K562 (cell line): ENCODE data around the gene CCDC60. TPM values are rescaled to one million over a fixed set of nuclear protein-coding genes. Genes with fewer than 3 reads are reported as not detected.

Experiments
- ATAC-seq: fragments of 200-7000 bp; cut with Tn5 transposase; 3 replicates; pipeline ENCODE4 v1.9.1; 2020; ENCODE audit warnings: moderate library complexity
- BruUV-seq: library from RNA; stranded (reverse); fragments of 400-500 nt; replicated peaks from 2 replicates; lab custom pipeline; 2021; lab: Mats Ljungman, UMichigan
- CTCF ChIA-PET: fragments of 300-600 bp; formaldehyde crosslinking; extraction: SDS; loops from one replicate; lab custom pipeline; 2021; ENCODE audit warnings: low intra/inter-chr PET ratio; lab: Yijun Ruan, JAX
- POLR2A ChIA-PET: fragments of 300-600, 350-650 bp; sonication (Branson Sonifier 250); formaldehyde crosslinking; extraction: SDS; loops from one replicate; lab custom pipeline; 2021; ENCODE audit warnings: antibody characterized with exemption, inconsistent platforms; lab: Yijun Ruan, JAX
- DNase-seq, 4 experiments: peaks; one replicate each; pipeline versions ENCODE4 v3.0.0 to v3.0.0-alpha.2; 2011 to 2018; ENCODE audit warnings: low spot score in 3 of 4, mixed read lengths in 3 of 4; ENCODE audit errors: extremely low read depth in 1 of 4
- FAIRE-seq: peaks from 2 replicates; lab custom pipeline; 2011; peaks lifted over from hg19 to GRCh38; lab: Jason Lieb, UNC
- H2AFZ ChIP-seq: 2 replicates; pipeline ENCODE4 v1.6.0; 2011; ENCODE audit warnings: low read depth, low read length, control low read depth, inconsistent platforms
- H3K27ac ChIP-seq: fragments of 200-600 bp; 3 replicates; pipeline ENCODE4 v1.8.0; 2011; ENCODE audit warnings: low read depth, mild to moderate bottlenecking, control low read depth, inconsistent platforms, low read length, moderate library complexity, mixed read lengths; ENCODE audit errors: extremely low read depth
- H3K27me3 ChIP-seq, 2 experiments: fragments of 300-600 bp in 1 of 2; 2 replicates in 1 of 2; 3 replicates in 1 of 2; pipeline versions ENCODE4 v1.6.0 to v1.8.0; 2011; ENCODE audit warnings: inconsistent platforms in 2 of 2, low read length in 2 of 2, mild to moderate bottlenecking in 1 of 2, mixed read lengths in 1 of 2, moderate library complexity in 1 of 2; ENCODE audit not compliant: control insufficient read depth in 2 of 2, insufficient read depth in 2 of 2
- H3K36me3 ChIP-seq: fragments of 300-600 bp; 3 replicates; pipeline ENCODE4 v1.8.0; 2011; ENCODE audit warnings: mild to moderate bottlenecking, low read length, inconsistent platforms; ENCODE audit not compliant: control insufficient read depth, insufficient read depth
- H3K4me1 ChIP-seq, 2 experiments: fragments of 200-600 bp in 1 of 2; replicated peaks in 1 of 2; 2 replicates in 1 of 2; 3 replicates in 1 of 2; pipeline versions ENCODE4 v1.5.1 to v1.8.0; 2011; ENCODE audit warnings: inconsistent platforms in 2 of 2, low read length in 2 of 2, mild to moderate bottlenecking in 1 of 2, mixed read lengths in 1 of 2, moderate library complexity in 1 of 2; ENCODE audit not compliant: control insufficient read depth in 2 of 2, insufficient read depth in 2 of 2
- H3K4me2 ChIP-seq: 2 replicates; pipeline ENCODE4 v1.6.1; 2011; ENCODE audit warnings: low read length, control low read depth, inconsistent platforms, mixed read lengths; ENCODE audit not compliant: insufficient read depth
- H3K4me3 ChIP-seq: fragments of 200-600 bp; sonication (generic), shearing (Covaris generic); 2 replicates; pipeline ENCODE4 v1.5.1; 2016; ENCODE audit warnings: control low read depth, inconsistent platforms
- H3K79me2 ChIP-seq: fragments of 200-600 bp; 3 replicates; pipeline ENCODE4 v1.8.0; 2011; ENCODE audit warnings: low read length, inconsistent platforms; ENCODE audit not compliant: control insufficient read depth, insufficient read depth
- H3K9ac ChIP-seq, 2 experiments: 2 replicates each; pipeline versions ENCODE4 v1.6.0 to v1.6.1; 2011; ENCODE audit warnings: low read depth in 2 of 2, low read length in 2 of 2, control low read depth in 1 of 2, inconsistent platforms in 1 of 2, mild to moderate bottlenecking in 1 of 2, mixed read lengths in 1 of 2; ENCODE audit not compliant: insufficient read depth in 1 of 2
- H3K9me1 ChIP-seq: one replicate; pipeline ENCODE4 v1.6.0; 2011; ENCODE audit warnings: inconsistent platforms, mild to moderate bottlenecking, low read length, moderate library complexity; ENCODE audit not compliant: control insufficient read depth, insufficient read depth
- H3K9me3 ChIP-seq: replicated peaks from 2 replicates; pipeline ENCODE4 v1.5.1; 2011; ENCODE audit warnings: low read depth, low read length, inconsistent platforms; ENCODE audit not compliant: control insufficient read depth, insufficient read depth
- H4K20me1 ChIP-seq: replicated peaks from 2 replicates; pipeline ENCODE4 v1.6.1; 2011; ENCODE audit warnings: low read length, inconsistent platforms, mixed read lengths; ENCODE audit not compliant: control insufficient read depth, insufficient read depth
- KAT8 ChIP-seq: fragments of 450-650 bp; IDR thresholded peaks from 2 replicates; pipeline ENCODE4 v1.6.1; 2016; ENCODE audit warnings: low read depth, mild to moderate bottlenecking
- MYNN ChIP-seq, 2 experiments: sonication (generic); formaldehyde crosslinking in 1 of 2; IDR thresholded peaks; 2 replicates each; pipeline versions ENCODE4 v1.5.0 to v1.6.1; 2016 to 2020; ENCODE audit warnings: antibody characterized with exemption in 1 of 2, missing genetic modification reagents in 1 of 2
- NELFE ChIP-seq: IDR thresholded peaks from 2 replicates; pipeline ENCODE4 v1.6.1; 2011; ENCODE audit warnings: mild to moderate bottlenecking; ENCODE audit not compliant: insufficient read depth, insufficient read length
- RAD51 ChIP-seq: fragments of 450-650 bp; IDR thresholded peaks from 2 replicates; pipeline ENCODE4 v1.7.1; 2016; ENCODE audit warnings: low read depth, mild to moderate bottlenecking, borderline replicate concordance
- SMARCC2 ChIP-seq: fragments of 450-650 bp; IDR thresholded peaks from 2 replicates; pipeline ENCODE4 v1.6.1; 2017; ENCODE audit warnings: antibody characterized with exemption, moderate library complexity, mild to moderate bottlenecking, low read depth
- SREBF2 ChIP-seq: sonication (generic); formaldehyde crosslinking; IDR thresholded peaks from 2 replicates; pipeline ENCODE4 v1.4.0; 2020; ENCODE audit warnings: mild to moderate bottlenecking, missing genetic modification reagents
- TOE1 ChIP-seq, 2 experiments: fragments of 450-650 bp in 1 of 2; sonication (generic) in 1 of 2; formaldehyde crosslinking in 1 of 2; IDR thresholded peaks; 2 replicates each; pipeline versions ENCODE4 v1.7.1 to v1.8.0; 2016 to 2022; ENCODE audit warnings: borderline replicate concordance in 2 of 2, mild to moderate bottlenecking in 2 of 2, antibody characterized with exemption in 1 of 2, inconsistent platforms in 1 of 2, low read depth in 1 of 2, missing genetic modification reagents in 1 of 2, moderate library complexity in 1 of 2
- XRCC5 ChIP-seq: fragments of 200-400 bp; formaldehyde crosslinking; IDR thresholded peaks from 2 replicates; pipeline ENCODE4 v1.6.1; 2017; ENCODE audit warnings: low read depth, mild to moderate bottlenecking, low read length
- ZNF764 ChIP-seq: fragments of 250-450 bp; sonication (Bioruptor Pico); IDR thresholded peaks from 2 replicates; pipeline ENCODE4 v1.4.0; 2020; ENCODE audit warnings: low read depth, mild to moderate bottlenecking, moderate library complexity
- WGBS: fragments of 100-300 bp; shearing (Covaris generic); methylation state at CpG from one replicate; pipeline ENCODE4 v1.1.6; 2016; ENCODE audit warnings: low coverage, mixed read lengths; ENCODE audit not compliant: insufficient coverage; ENCODE audit errors: missing lambda C conversion rate; 5-methylcytosine and 5-hydroxymethylcytosine counted together
- in situ Hi-C: fragments of 300-500 bp; cut with MboI; formaldehyde crosslinking; loops from 4 replicates; pipeline ENCODE4 v1.15.0; 2018; ENCODE audit warnings: inconsistent platforms, mixed read lengths
- intact Hi-C: fragments of 100-400 bp; cut with micrococcal nuclease; formaldehyde crosslinking; loops from 2 replicates; pipeline ENCODE4 v1.14.2; 2022
- polyA plus RNA-seq, 8 experiments: library from polyadenylated mRNA; depleted of rRNA in 4 of 8; stranded (reverse) in 5 of 8; unstranded in 3 of 8; fragments of >200 nt; fragmentation: Nextera tagmentation in 2 of 8; fragmentation: Illumina TruSeq in 1 of 8; extraction: Ambion mirVana in 2 of 8; extraction: Trizol in 1 of 8; gene quantifications; 2 replicates each; pipeline versions ENCODE4 v1.2.1 to v1.2.3, GENCODE V29; 2011 to 2014; ENCODE audit warnings: inconsistent platforms in 1 of 8, missing spikeins in 1 of 8
- total RNA-seq, 7 experiments: library from RNA; depleted of rRNA in 6 of 7; stranded (reverse); fragments of >200 nt in 6 of 7; fragmentation: Illumina TruSeq in 2 of 7; extraction: Trizol in 2 of 7; gene quantifications; 2 replicates each; pipeline versions ENCODE4 v1.2.1 to v1.2.3, GENCODE V29; 2011 to 2021; ENCODE audit warnings: low replicate concordance in 1 of 7
- TF ChIP-seq, protein P1 (sequence below), 2 experiments: fragments of 450-650 bp; IDR thresholded peaks; 2 replicates each; pipeline ENCODE4 v1.6.1; 2018; ENCODE audit warnings: mild to moderate bottlenecking in 2 of 2, low read depth in 1 of 2; ENCODE audit not compliant: partially characterized antibody in 2 of 2
- TF ChIP-seq, protein P2 (sequence below): fragments of 450-650 bp; formaldehyde crosslinking; IDR thresholded peaks from 2 replicates; pipeline ENCODE4 v1.4.0; 2020; ENCODE audit warnings: mild to moderate bottlenecking, mixed read lengths

The CCDC60 gene
- total and polyA plus RNA-seq, 9 of the 15 experiments (the other 6 are each of a cell fraction or from before 2014, with no cell fraction given): not detected

DNA sequence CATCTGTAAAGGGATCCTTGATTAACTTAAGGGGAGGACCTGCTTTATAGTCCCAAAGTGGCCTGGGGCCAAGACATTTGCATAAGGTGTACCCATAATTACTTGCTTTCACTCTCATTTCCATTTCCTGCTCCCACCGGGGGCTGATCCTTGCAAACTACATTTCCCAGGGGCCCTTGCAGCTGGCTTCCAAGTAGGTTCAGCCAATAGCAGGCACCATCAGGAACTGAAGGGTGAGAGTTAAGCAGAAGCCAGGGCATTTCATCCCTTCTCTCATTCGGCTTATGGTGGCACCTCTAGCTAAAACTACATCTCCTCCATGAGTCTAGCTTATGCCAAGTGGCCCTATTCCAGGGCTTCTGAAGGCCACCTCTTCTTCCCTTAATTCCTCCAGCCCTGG is 88.8 kb downstream of the CCDC60 start (continued):
- TF ChIP-seq, protein P1, sequence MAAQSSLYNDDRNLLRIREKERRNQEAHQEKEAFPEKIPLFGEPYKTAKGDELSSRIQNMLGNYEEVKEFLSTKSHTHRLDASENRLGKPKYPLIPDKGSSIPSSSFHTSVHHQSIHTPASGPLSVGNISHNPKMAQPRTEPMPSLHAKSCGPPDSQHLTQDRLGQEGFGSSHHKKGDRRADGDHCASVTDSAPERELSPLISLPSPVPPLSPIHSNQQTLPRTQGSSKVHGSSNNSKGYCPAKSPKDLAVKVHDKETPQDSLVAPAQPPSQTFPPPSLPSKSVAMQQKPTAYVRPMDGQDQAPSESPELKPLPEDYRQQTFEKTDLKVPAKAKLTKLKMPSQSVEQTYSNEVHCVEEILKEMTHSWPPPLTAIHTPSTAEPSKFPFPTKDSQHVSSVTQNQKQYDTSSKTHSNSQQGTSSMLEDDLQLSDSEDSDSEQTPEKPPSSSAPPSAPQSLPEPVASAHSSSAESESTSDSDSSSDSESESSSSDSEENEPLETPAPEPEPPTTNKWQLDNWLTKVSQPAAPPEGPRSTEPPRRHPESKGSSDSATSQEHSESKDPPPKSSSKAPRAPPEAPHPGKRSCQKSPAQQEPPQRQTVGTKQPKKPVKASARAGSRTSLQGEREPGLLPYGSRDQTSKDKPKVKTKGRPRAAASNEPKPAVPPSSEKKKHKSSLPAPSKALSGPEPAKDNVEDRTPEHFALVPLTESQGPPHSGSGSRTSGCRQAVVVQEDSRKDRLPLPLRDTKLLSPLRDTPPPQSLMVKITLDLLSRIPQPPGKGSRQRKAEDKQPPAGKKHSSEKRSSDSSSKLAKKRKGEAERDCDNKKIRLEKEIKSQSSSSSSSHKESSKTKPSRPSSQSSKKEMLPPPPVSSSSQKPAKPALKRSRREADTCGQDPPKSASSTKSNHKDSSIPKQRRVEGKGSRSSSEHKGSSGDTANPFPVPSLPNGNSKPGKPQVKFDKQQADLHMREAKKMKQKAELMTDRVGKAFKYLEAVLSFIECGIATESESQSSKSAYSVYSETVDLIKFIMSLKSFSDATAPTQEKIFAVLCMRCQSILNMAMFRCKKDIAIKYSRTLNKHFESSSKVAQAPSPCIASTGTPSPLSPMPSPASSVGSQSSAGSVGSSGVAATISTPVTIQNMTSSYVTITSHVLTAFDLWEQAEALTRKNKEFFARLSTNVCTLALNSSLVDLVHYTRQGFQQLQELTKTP (IDR thresholded peaks at IDR 0.05; ENCODE audit: low read depth in 1 of 2, partially characterized antibody in 2 of 2): peak in 1 of 2 experiments; percentile 75

DNA sequence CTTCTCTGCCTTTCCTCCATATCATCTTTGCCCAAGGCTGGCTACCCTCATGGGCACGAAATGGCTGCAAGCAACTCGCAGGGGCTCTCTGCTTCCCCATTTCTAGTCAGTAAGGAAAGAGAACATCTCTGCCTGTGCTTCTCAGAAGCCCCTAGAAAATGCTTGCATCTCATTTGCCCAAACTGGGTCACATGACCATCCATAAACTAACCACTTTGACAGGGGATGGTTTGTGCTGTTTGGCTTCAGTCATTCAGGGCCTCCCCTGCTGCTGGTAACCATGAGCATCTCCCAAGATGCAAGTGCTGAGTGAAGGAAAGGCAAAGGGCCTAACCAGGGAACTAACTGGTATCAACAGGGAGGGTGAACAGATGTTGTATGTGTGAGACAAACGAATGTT is 91.1 kb downstream of the CCDC60 start:
- no peaks in the 10 kb centered on the region for H3K4me1 ChIP-seq
- in situ Hi-C loops (no loop called here), intact Hi-C loops (no loop called here)
- no peaks in the 10 kb centered on the region for H3K9me3 ChIP-seq
- H3K27me3 ChIP-seq: no peaks in the 10 kb centered on the region
- H3K4me3 ChIP-seq: no peak overlapping the region
- no peak overlapping the region for H3K27ac ChIP-seq
- ChIA-PET POLR2A (no interaction called here), CTCF (interaction anchor here (0.5 kb wide), 1 partner anchor 52 kb away, joined by 3 read pairs; no protein-coding TSS in a partner anchor)
- no peaks in the 10 kb centered on the region for H3K9me1 ChIP-seq
- H3K79me2 ChIP-seq: no peaks in the 10 kb centered on the region
- no TSS peak for BruUV-seq
- no peaks in the 10 kb centered on the region for H3K36me3 ChIP-seq
- no peak overlapping the region for H3K9ac ChIP-seq
- H2AFZ ChIP-seq: no peak overlapping the region
- H4K20me1 ChIP-seq: no peaks in the 10 kb centered on the region
- 0% methylated on average over 3 of the region's 3 CpGs for WGBS
- H3K4me2 ChIP-seq: no peak overlapping the region
- DNase-seq: no peak
- no peak for ATAC-seq
- FAIRE-seq: no peak
- TF ChIP-seq SREBF2 (no peak), MYNN (IDR thresholded peaks at IDR 0.05) (no peak), MYNN (CRISPR knock-in tag; IDR thresholded peaks at IDR 0.05) (no peak), RAD51 (peak; percentile 31; the same call in 1 of the 2 replicates), KAT8 (no peak), TOE1 (IDR thresholded peaks at IDR 0.05; ENCODE audit: borderline replicate concordance) (0 out of 2 replicates have a peak, but pooled peaks have one; percentile 17), TOE1 (CRISPR knock-in tag; IDR thresholded peaks at IDR 0.05; ENCODE audit: borderline replicate concordance, low read depth) (no peak), XRCC5 (no peak), NELFE (no peak), SMARCC2 (no peak), ZNF764 (CRISPR knock-in tag) (no peak)
- TF ChIP-seq, protein P2, sequence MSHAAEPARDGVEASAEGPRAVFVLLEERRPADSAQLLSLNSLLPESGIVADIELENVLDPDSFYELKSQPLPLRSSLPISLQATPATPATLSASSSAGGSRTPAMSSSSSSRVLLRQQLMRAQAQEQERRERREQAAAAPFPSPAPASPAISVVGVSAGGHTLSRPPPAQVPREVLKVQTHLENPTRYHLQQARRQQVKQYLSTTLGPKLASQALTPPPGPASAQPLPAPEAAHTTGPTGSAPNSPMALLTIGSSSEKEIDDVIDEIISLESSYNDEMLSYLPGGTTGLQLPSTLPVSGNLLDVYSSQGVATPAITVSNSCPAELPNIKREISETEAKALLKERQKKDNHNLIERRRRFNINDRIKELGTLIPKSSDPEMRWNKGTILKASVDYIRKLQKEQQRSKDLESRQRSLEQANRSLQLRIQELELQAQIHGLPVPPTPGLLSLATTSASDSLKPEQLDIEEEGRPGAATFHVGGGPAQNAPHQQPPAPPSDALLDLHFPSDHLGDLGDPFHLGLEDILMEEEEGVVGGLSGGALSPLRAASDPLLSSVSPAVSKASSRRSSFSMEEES: peak; percentile 56
